HG03442 (cell line): ENCODE results near the gene CEP131.

Source experiments
- ATAC-seq: cut with Tn5 transposase; IDR thresholded peaks from one replicate; pipeline ENCODE4 v1.9.1; 2021; ENCODE audit warnings: mild to moderate bottlenecking, moderate library complexity; ENCODE audit not compliant: unreplicated experiment

The CEP131 gene

DNA sequence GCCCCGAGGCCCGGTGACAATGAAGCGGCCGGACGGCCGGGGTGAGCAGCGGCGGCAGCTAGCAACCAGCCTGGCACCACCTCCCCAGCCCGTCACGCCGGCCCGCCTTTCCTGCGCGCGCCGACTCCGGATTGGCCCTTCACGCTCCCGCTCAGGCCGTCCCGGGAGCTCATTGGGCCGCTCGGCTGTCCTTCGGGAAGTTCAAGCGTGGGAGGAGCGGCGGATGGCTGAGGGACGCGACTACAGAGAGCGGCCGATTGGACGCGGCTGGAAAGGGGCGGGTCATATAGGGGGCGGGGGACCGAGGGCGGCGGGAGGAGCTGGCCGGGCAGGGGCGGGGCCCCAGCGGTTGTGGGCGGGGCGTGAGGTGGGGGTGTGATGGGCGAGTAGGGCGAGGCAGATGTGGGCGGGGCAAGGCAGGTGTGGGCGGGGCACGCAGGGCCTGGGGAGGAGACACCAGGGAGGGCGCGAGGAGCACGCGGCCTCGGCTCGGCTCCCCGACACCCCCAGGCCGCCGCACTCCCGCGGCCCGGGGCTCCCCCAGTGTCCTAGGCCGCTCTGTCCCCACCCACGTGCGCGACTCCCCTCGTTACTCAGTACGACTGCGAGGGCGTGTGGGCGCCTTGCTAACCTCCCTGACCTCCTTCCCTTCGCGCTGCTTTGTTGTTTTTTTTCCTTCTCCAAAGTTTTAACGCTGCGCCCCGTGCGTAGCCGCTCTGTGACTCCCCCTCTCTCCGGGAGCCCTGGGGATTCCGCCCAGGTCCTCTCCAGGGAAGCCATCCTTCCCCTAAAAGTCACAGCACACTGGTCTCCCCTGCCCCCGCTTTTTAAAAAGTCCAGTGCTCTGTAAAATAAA lies at the start of gene CEP131:
TSS of gene CEP131 (minus strand) at position 60 of the 856 bp plus-strand sequence. CDS start 2,909 bp downstream, outside the sequence.
- peak; percentile 95 for ATAC-seq

DNA sequence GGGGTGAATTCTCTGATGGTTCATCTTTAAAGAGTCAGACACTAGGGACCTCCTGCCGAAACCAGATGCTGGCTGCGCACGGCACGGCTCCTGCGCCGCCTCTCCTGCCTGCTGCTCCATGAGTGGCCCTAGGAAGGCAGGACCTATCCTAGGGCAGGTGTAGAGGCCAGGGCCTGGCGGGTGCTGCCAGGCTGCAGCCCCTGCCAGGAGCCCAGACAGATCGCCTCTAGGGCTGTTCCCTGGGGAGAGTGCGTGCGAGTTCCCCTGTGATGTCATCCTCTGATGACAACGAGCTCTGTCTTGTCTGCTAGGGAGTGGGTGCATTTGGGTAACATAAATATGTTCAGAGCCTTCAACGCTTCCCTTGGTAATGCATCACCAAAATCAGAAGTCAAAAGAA lies 48.5 kb upstream of the CEP131 start:
- no peak for ATAC-seq

GRCh38 chr17:81270279-81270678 lies 47.5 kb upstream of the CEP131 start:
- ATAC-seq = no peak

- no peak for ATAC-seq
Observed at GRCh38 chr17:81267390-81268067, 44.8 kb upstream of the CEP131 start.

DNA sequence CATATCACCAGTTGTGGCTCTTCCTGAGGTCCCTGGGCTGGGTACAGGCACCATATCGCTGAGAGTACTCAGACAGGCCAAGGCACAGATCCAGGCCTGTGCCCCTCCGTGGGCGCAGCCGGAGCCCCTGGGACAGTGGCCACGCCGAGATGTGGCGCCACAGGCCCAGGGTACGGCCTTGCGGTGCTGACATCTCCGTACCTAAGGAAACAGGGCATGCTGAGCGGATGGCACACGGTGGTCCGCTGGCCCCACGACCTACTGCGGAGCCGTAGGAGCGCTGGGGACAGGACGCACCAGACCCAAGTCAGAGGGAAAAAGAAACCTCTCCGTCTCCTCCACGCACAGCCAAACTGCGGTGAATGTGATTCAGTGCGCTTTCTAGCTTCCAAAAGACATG lies 42.8 kb upstream of the CEP131 start:
- ATAC-seq = no peak

DNA sequence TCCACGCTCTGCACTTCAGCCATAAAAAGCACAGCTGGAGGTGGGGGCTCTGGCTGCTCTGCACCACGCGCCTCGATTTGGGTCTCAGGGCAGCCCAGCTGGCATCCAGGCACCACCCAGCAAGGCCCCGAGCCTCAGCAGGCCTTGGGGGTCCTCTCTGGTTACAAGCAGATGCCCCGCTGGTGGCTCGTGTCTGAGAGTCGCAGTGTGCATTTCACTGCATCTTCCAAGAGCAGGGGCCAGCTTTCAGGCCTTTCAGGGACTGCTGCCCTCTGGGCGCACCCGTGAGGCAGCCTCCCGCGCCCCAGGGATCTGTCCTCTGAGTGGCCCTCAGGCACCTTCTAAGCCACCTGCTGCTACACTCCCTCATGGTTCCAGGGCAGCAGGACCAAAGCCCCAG lies 41.9 kb upstream of the CEP131 start:
- ATAC-seq = no peak

- ATAC-seq = no peak
Observed at GRCh38 chr17:81263371-81264181, 40.8 kb upstream of the CEP131 start.

DNA sequence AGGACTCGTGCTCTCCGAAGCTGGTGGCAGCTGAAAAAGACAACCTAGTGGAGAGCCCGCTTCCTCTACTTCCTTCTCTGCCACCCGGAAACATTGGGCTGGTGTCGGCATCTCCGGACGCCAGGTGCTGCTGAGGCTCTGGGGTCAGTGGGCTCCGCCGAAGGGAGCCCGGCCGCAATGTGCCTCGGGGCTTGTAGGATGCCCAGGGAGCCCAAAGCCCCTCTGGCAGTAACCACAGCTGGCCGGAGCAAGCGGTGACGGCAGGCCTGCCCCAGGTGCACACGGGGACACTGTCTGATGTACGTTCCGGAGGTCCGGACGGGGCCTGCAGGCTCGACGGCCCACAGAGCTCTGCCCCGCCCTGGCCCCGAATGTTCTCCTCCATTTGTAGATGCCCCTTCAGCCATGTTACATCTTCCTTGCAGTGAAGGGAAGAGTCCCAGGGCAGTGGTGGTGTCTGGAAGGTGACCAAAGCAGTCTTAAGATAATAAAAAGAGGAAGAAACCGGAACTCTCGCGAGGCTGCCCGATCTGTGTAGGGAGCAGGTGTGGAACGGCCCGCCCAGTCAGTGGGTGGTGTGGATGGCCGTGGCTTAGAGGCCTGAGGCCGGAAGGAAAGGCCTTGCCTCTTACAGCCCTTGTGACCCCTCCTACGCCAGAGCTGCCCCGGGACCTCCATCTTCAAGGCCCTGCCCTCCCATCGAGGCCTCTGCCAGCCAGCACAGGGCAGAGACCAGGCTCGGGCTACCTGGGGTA lies 39.0 kb upstream of the CEP131 start:
- ATAC-seq = no peak

GRCh38 chr17:81261096-81261495 lies 38.3 kb upstream of the CEP131 start:
- ATAC-seq = no peak

- no peak for ATAC-seq
Observed at GRCh38 chr17:81260641-81261040, 37.9 kb upstream of the CEP131 start.

- no peak for ATAC-seq
Observed at GRCh38 chr17:81260171-81260570, 37.4 kb upstream of the CEP131 start.

DNA sequence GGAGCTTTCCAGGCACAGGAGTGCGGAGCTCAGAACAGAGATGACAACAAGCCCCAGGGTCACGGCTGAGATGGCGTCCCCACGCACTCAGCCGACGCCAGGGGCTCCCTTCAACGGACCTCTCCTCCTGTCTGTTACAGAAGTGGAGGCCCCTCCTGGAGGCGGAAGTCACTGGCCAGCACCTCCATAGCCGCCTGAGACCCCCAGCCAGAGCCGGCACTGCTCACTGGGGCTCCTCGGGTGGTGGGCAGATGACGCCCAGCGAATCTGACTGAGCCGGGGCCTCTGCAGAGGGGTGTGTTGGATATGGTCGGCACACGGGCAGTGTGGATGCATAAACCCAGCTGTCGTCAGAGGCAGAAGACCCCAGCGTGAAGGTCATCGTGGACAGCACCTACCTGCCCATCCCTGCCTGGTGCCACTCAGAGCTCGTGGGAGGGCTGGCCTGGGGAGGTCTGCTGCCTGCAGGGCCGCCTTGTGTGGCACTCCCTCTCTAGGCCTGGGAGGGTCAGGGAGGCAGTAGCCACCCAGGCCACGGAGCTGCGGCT lies 36.4 kb upstream of the CEP131 start:
- ATAC-seq = no peak

- no peak for ATAC-seq
Observed at GRCh38 chr17:81258292-81258691, 35.5 kb upstream of the CEP131 start.

- no peak for ATAC-seq
Observed at GRCh38 chr17:81257533-81257932, 34.8 kb upstream of the CEP131 start.

DNA sequence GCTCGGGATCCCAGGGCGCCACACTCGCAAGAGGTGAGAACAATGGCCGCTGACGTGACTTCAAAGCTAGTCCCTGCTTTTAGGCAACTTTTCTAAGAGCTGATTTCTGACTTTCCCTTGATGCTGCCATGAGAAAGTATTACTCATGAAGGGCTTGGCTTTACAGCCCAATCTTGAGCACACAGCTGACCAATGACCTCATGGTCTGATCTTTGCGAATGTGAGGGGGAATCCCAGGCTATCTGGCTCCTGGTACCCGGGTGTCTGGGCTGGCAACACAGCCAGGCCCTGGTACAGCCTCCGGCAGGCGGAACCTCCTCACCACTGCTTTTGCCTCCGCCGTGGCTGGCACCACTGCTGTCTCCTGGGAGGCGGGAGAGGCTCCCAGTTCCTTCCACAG lies 33.9 kb upstream of the CEP131 start:
- ATAC-seq = no peak

- ATAC-seq = no peak
Observed at GRCh38 chr17:81254955-81255717, 32.4 kb upstream of the CEP131 start.

DNA sequence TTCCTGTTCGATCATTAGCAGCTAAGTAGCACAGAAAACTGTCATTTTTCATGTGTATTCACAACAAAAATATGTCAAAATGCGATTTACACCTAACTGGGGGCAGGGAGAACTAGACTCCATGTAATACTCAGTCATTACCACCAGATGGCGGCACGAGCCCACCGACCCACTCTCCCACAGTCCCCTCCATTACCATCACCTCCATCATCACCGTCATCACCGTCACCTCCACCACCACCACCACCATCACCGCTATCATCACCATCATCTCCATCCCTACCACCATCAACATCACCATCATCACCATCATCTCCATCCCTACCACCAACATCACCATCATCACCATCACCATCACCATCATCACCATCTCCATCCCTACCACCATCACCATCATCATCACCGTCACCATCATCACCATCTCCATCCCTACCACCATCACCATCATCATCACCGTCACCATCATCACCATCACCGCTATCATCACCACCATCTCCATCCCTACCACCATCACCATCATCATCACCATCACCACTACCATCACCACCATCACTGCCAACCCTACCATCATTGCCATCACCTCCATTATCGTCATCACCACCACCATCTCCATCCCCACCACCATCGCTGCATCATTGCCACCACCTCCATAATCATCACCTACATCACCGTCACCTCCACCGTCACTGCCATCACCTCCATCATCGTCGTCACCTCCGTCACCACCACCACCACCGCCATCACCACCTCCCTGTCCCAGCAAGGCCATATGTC lies 30.8 kb upstream of the CEP131 start:
- no peak for ATAC-seq

DNA sequence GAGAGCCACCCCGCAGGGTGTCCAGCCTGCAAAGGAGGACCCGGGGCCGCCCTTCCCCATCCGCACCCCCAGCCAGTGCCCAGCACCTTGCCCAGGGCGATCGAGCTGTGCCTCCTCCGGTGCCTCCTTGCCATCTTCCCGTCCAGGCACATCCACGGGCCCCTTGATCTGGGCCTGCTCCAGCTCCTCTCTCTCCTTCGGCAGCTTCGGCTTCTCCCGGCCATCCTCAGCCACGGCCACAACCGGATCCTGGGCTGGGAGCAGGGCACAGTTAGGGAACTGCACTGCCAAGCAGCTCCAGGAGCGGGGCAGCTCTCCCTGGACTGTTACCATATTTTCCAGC lies 30.2 kb upstream of the CEP131 start:
- ATAC-seq = no peak
